HFFc6 (cell line): Measurements from ENCODE around the gene GTF3C5. TPM values are rescaled to one million over a fixed set of nuclear protein-coding genes. Genes with fewer than 3 reads are reported as not detected.

Source experiments
- DNase-seq: peaks from one replicate; pipeline ENCODE4 v3.0.0-alpha.2; 2018
- H3K27ac Mint-ChIP-seq: 2 replicates; pipeline ENCODE4 v1.8.0; 2020; ENCODE audit warnings: mild to moderate bottlenecking, mixed read lengths
- H3K27me3 Mint-ChIP-seq: 2 replicates; pipeline ENCODE4 v1.8.0; 2021; ENCODE audit warnings: mild to moderate bottlenecking, moderate library complexity, mixed read lengths; ENCODE audit not compliant: insufficient read depth
- H3K36me3 Mint-ChIP-seq: 2 replicates; pipeline ENCODE4 v1.8.0; 2021; ENCODE audit warnings: low read depth, mixed read lengths
- H3K4me1 Mint-ChIP-seq: 2 replicates; pipeline ENCODE4 v1.8.0; 2020; ENCODE audit warnings: low read depth, mixed read lengths
- H3K4me3 Mint-ChIP-seq: 2 replicates; pipeline ENCODE4 v1.8.0; 2020; ENCODE audit warnings: mild to moderate bottlenecking, moderate library complexity, mixed read lengths
- H3K9me3 Mint-ChIP-seq: 2 replicates; pipeline ENCODE4 v1.8.0; 2020; ENCODE audit warnings: mild to moderate bottlenecking, mixed read lengths
- CTCF ChIP-seq: fragments of 200-600 bp; sonication (generic); IDR thresholded peaks from 2 replicates; pipeline ENCODE4 v1.5.0; 2021; ENCODE audit warnings: antibody characterized with exemption, mild to moderate bottlenecking
- total RNA-seq, 6 experiments: library from RNA; stranded (reverse); fragmentation: NEBNext Ultra II Directional; extraction: Animal tissue kit (Norgen Biotek cat#: 25700); gene quantifications; 2 replicates in 1 of 6; 3 replicates in 5 of 6; pipeline ENCODE4 v1.2.3, GENCODE V29; 2021

GTF3C5 gene
- total RNA-seq, 6 experiments from 2014 or later = 34.5 to 40.2 (median 38.4) TPM

- DNase-seq = no peak
- no peak overlapping the region for H3K27ac Mint-ChIP-seq
- H3K4me1 Mint-ChIP-seq = peaks cover 12% of the 10 kb centered on the region
- H3K27me3 Mint-ChIP-seq = peaks cover 59% of the 10 kb centered on the region
- H3K4me3 Mint-ChIP-seq = no peak overlapping the region
- H3K9me3 Mint-ChIP-seq = no peaks in the 10 kb centered on the region
- no peaks in the 10 kb centered on the region for H3K36me3 Mint-ChIP-seq
- TF ChIP-seq CTCF = no peak
Observed at GRCh38 chr9:132998831-132999635, 31.8 kb upstream of the GTF3C5 start.

GRCh38 chr9:133002147-133003070 lies 28.4 kb upstream of the GTF3C5 start:
- Mint-ChIP-seq H3K27ac (no peak overlapping the region), H3K9me3 (peaks cover 3% of the 10 kb centered on the region; the same call in 1 of the 2 replicates), H3K27me3 (peaks cover 62% of the 10 kb centered on the region), H3K4me3 (no peak overlapping the region), H3K4me1 (peaks cover 3% of the 10 kb centered on the region; the same call in 1 of the 2 replicates), H3K36me3 (no peaks in the 10 kb centered on the region)
- DNase-seq = no peak
- TF ChIP-seq CTCF = no peak

- peaks cover 58% of the 10 kb centered on the region for H3K27me3 Mint-ChIP-seq
- peaks cover 3% of the 10 kb centered on the region; the same call in 1 of the 2 replicates for H3K9me3 Mint-ChIP-seq
- no peak for DNase-seq
- no peaks in the 10 kb centered on the region for H3K36me3 Mint-ChIP-seq
- no peaks in the 10 kb centered on the region for H3K4me1 Mint-ChIP-seq
- TF ChIP-seq CTCF = no peak
- H3K27ac Mint-ChIP-seq = no peak overlapping the region
- H3K4me3 Mint-ChIP-seq = no peak overlapping the region
Observed at GRCh38 chr9:133003071-133003461, 27.7 kb upstream of the GTF3C5 start.

GRCh38 chr9:133003671-133004090 lies 27.1 kb upstream of the GTF3C5 start:
- Mint-ChIP-seq H3K9me3 (peaks cover 3% of the 10 kb centered on the region; the same call in 1 of the 2 replicates), H3K36me3 (no peaks in the 10 kb centered on the region), H3K27me3 (peaks cover 58% of the 10 kb centered on the region), H3K4me3 (no peak overlapping the region), H3K4me1 (no peaks in the 10 kb centered on the region), H3K27ac (no peak overlapping the region)
- no peak for TF ChIP-seq CTCF
- DNase-seq = no peak

GRCh38 chr9:133004091-133004998 lies 26.5 kb upstream of the GTF3C5 start:
- Mint-ChIP-seq H3K27ac (no peak overlapping the region), H3K27me3 (peaks cover 55% of the 10 kb centered on the region), H3K9me3 (peaks cover 3% of the 10 kb centered on the region; the same call in 1 of the 2 replicates), H3K4me1 (no peaks in the 10 kb centered on the region), H3K36me3 (no peaks in the 10 kb centered on the region), H3K4me3 (no peak overlapping the region)
- DNase-seq = no peak
- TF ChIP-seq CTCF = no peak
